Measurements from ENCODE around the gene CRYBB3. TPM values are rescaled to one million over a fixed set of nuclear protein-coding genes. Genes with fewer than 3 reads are reported as not detected.

CRYBB3 gene
- polyA plus RNA-seq, 3 donors, result not detected

- Histone ChIP-seq H3K27ac (ENCODE audit: low read depth in 1 of 2, low read length in 2 of 2) (no peak overlapping the region), H4K20me1 (ENCODE audit: insufficient read depth, low read length) (no peaks in the 10 kb centered on the region), H3K79me2 (ENCODE audit: insufficient read depth, low read length) (no peaks in the 10 kb centered on the region), H3K4me2 (replicated peaks; ENCODE audit: extremely low read depth, low read length, poor library complexity, severe bottlenecking) (no peak overlapping the region), H3K4me1 (ENCODE audit: control insufficient read depth in 1 of 2, insufficient read depth in 2 of 2, low read length in 2 of 2) (no peaks in the 10 kb centered on the region), H3K27me3 (ENCODE audit: control insufficient read depth in 2 of 2, insufficient read depth in 2 of 2, low read length in 2 of 2) (no peaks in the 10 kb centered on the region), H3K4me3 (replicated peaks in 1 of 3; ENCODE audit: low read depth in 2 of 3, low read length in 3 of 3) (no peak overlapping the region), H3K9ac (ENCODE audit: insufficient read depth, low read length, poor library complexity, severe bottlenecking) (no peak overlapping the region), H2AFZ (ENCODE audit: insufficient read depth, low read depth, low read length, poor library complexity, severe bottlenecking) (no peak overlapping the region), H3K9me3 (replicated peaks in 1 of 2; ENCODE audit: control insufficient read depth in 1 of 2, insufficient read depth in 1 of 2, low read length in 2 of 2) (no peaks in the 10 kb centered on the region), H3K36me3 (replicated peaks in 1 of 2; ENCODE audit: control insufficient read depth in 1 of 2, insufficient read depth in 2 of 2, low read length in 2 of 2) (no peaks in the 10 kb centered on the region)
- no peak overlapping the region for H3K4me3 Mint-ChIP-seq
- H3K36me3 Mint-ChIP-seq, result no peaks in the 10 kb centered on the region
- DNase-seq, result no peak
- no peak overlapping the region for H3K27ac Mint-ChIP-seq
- H3K9me3 Mint-ChIP-seq, result peaks cover 0 to 2% (median 0%) of the 10 kb centered on the region in 7 donors
- TF ChIP-seq CTCF (IDR thresholded peaks at IDR 0.05), result no peak
- WGBS (ENCODE audit: insufficient coverage), result 94% methylated on average over 7 of the region's 9 CpGs
- H3K27me3 Mint-ChIP-seq (ENCODE audit: low read depth in 3 of 3), result peaks cover 0 to 6% (median 2%) of the 10 kb centered on the region in 3 donors
- intact Hi-C loops (cut with micrococcal nuclease), result no loop called here
- H3K4me1 Mint-ChIP-seq, result no peaks in the 10 kb centered on the region
These were observed 33.2 kb upstream of the CRYBB3 start for GRCh38 chr22:25166266-25167040.

- intact Hi-C loops (cut with micrococcal nuclease), result no loop called here
- no peak overlapping the region for H3K27ac Mint-ChIP-seq
These were observed 32.6 kb upstream of the CRYBB3 start for GRCh38 chr22:25167082-25167481.

More at GRCh38 chr22:25167082-25167481, 32.6 kb upstream of the CRYBB3 start:
- H3K36me3 ChIP-seq (replicated peaks in 1 of 2; ENCODE audit: control insufficient read depth in 1 of 2, insufficient read depth in 2 of 2, low read length in 2 of 2), result no peaks in the 10 kb centered on the region
- no peak overlapping the region for H2AFZ ChIP-seq (ENCODE audit: insufficient read depth, low read depth, low read length, poor library complexity, severe bottlenecking)
- H3K27me3 Mint-ChIP-seq (ENCODE audit: low read depth in 3 of 3), result peaks cover 0 to 6% (median 2%) of the 10 kb centered on the region in 3 donors
- no peak overlapping the region for H3K4me3 ChIP-seq (replicated peaks in 1 of 3; ENCODE audit: low read depth in 2 of 3, low read length in 3 of 3)
- H3K4me1 Mint-ChIP-seq, result no peaks in the 10 kb centered on the region
- H3K9me3 ChIP-seq (replicated peaks in 1 of 2; ENCODE audit: control insufficient read depth in 1 of 2, insufficient read depth in 1 of 2, low read length in 2 of 2), result no peaks in the 10 kb centered on the region
- H4K20me1 ChIP-seq (ENCODE audit: insufficient read depth, low read length), result no peaks in the 10 kb centered on the region
- H3K4me1 ChIP-seq (ENCODE audit: control insufficient read depth in 1 of 2, insufficient read depth in 2 of 2, low read length in 2 of 2), result no peaks in the 10 kb centered on the region
- no peak overlapping the region for H3K4me2 ChIP-seq (replicated peaks; ENCODE audit: extremely low read depth, low read length, poor library complexity, severe bottlenecking)
- peaks cover 0 to 2% (median 0%) of the 10 kb centered on the region in 7 donors for H3K9me3 Mint-ChIP-seq
- no peak overlapping the region for H3K9ac ChIP-seq (ENCODE audit: insufficient read depth, low read length, poor library complexity, severe bottlenecking)
- whole genome bisulfite sequencing (ENCODE audit: insufficient coverage), result 91% methylated on average over 3 of the region's 7 CpGs
- no peaks in the 10 kb centered on the region for H3K36me3 Mint-ChIP-seq
- H3K4me3 Mint-ChIP-seq, result no peak overlapping the region
- no peak for TF ChIP-seq CTCF (IDR thresholded peaks at IDR 0.05)
- H3K27ac ChIP-seq (ENCODE audit: low read depth in 1 of 2, low read length in 2 of 2), result no peak overlapping the region
- H3K27me3 ChIP-seq (ENCODE audit: control insufficient read depth in 2 of 2, insufficient read depth in 2 of 2, low read length in 2 of 2), result no peaks in the 10 kb centered on the region
- H3K79me2 ChIP-seq (ENCODE audit: insufficient read depth, low read length), result no peaks in the 10 kb centered on the region
- DNase-seq, result no peak
